ENCODE results near the gene F8A2. TPM values are rescaled to one million over a fixed set of nuclear protein-coding genes. Genes with fewer than 3 reads are reported as not detected.
"Not testable (repeated sequence)": the region's sequence is repeated elsewhere in the genome, so short reads cannot be mapped to it uniquely, and the experiment has no call there.

The F8A2 gene
- total RNA-seq: not detected

DNA sequence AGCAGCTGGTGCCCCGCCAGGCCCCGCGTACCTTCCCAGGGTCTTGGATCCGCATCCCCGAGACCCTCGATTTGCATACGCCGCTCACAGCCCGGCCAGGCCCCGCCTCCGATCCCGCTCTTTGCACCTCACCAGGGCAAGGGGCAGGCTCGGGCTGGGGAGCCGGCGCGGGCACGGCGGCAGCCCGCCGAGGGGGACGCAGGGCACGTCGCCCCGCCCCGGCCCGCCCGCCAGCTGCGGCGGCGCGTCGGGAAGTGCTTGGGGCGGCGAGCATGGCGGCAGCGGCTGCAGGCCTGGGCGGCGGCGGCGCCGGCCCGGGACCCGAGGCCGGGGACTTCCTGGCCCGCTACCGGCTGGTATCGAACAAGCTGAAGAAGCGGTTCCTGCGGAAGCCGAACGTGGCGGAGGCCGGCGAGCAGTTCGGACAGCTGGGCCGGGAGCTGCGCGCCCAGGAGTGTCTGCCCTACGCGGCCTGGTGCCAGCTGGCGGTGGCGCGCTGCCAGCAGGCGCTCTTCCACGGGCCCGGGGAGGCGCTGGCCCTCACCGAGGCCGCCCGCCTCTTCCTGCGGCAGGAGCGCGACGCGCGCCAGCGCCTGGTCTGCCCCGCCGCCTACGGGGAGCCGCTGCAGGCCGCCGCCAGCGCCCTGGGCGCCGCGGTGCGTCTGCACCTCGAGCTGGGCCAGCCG, at the start of gene F8A2:
F8A2 (plus strand) TSS at position 253 of the 686 bp plus-strand sequence; CDS start at position 273, 20 bp downstream.
- DNase-seq (ENCODE audit: low spot score in 2 of 2); H3K27me3 ChIP-seq; H3K27ac ChIP-seq; H3K4me1 ChIP-seq; H3K9me3 ChIP-seq; H3K4me3 ChIP-seq; intact Hi-C loops (cut with DNase I); H3K36me3 ChIP-seq: not testable (repeated sequence)

- intact Hi-C loops (cut with DNase I): no loop called here
- Histone ChIP-seq H3K27me3 (no peaks in the 10 kb centered on the region), H3K4me1 (no peaks in the 10 kb centered on the region), H3K9me3 (no peaks in the 10 kb centered on the region), H3K4me3 (peak overlapping the region; percentile 33 to 39), H3K27ac (peak overlapping the region in 1 of 2 donors; percentile 59), H3K36me3 (no peaks in the 10 kb centered on the region)
- TF ChIP-seq, protein P1, sequence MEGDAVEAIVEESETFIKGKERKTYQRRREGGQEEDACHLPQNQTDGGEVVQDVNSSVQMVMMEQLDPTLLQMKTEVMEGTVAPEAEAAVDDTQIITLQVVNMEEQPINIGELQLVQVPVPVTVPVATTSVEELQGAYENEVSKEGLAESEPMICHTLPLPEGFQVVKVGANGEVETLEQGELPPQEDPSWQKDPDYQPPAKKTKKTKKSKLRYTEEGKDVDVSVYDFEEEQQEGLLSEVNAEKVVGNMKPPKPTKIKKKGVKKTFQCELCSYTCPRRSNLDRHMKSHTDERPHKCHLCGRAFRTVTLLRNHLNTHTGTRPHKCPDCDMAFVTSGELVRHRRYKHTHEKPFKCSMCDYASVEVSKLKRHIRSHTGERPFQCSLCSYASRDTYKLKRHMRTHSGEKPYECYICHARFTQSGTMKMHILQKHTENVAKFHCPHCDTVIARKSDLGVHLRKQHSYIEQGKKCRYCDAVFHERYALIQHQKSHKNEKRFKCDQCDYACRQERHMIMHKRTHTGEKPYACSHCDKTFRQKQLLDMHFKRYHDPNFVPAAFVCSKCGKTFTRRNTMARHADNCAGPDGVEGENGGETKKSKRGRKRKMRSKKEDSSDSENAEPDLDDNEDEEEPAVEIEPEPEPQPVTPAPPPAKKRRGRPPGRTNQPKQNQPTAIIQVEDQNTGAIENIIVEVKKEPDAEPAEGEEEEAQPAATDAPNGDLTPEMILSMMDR (IDR thresholded peaks at IDR 0.05): no peak
- DNase-seq (ENCODE audit: low spot score in 2 of 2): no peak
Observed at GRCh38 chrX:155333544-155334100, 48.3 kb upstream of the F8A2 start.

DNA sequence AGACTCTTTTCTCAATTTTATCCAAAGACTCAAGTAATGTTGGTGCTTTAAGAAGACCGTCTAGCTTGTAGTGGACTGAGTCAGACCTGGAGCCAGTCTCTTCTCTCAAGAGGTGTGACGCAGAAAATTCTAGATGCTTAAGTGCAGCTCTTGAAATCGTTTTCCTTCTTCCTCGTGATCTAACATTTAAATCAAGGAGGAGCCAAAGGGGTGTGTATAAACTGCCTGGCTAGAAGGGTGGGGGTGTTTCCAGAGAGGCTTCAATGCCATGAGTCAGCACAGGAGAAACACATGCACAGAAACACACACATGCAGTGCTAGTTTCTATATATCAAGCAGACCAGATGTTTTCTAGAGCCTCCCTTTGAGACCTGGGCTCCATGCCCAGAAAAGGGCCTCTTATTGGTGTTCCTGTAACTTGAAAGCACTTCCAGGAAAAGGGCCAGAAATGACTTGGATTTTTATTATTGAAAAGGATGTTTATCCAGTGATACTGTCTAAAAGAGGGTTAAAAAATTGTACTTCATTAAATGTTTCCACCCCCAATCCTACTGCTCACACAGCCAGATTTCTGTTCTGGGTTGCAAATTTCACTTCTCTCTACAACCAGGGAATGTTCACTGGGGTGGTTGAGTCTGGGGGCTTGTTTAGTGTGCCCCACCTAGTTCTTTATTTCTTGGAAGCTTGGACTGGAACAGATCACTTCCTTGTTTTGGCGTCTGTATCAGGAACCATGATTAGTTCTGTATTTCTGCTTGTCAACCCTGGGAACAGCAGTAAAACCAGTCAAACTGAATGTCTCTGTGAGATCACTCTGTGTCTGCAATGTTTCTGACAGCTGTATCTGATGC, 47.2 kb upstream of the F8A2 start, which contains the start of gene CLIC2:
CLIC2 (minus strand) TSS at position 129 of the 851 bp plus-strand sequence. CDS start 187 bp downstream, outside the sequence.
- H3K36me3 ChIP-seq: no peaks in the 10 kb centered on the region
- H3K4me1 ChIP-seq: no peaks in the 10 kb centered on the region
- intact Hi-C loops (cut with DNase I): no loop called here
- DNase-seq (ENCODE audit: low spot score in 2 of 2): no peak
- H3K9me3 ChIP-seq: no peaks in the 10 kb centered on the region
- TF ChIP-seq, protein P1 (IDR thresholded peaks at IDR 0.05): no peak
- H3K27ac ChIP-seq: peak within 1 kb of the TSS in 1 of 2 donors; percentile 59
- no peaks in the 10 kb centered on the region for H3K27me3 ChIP-seq
- peak within 1 kb of the TSS; percentile 33 to 39 for H3K4me3 ChIP-seq

DNA sequence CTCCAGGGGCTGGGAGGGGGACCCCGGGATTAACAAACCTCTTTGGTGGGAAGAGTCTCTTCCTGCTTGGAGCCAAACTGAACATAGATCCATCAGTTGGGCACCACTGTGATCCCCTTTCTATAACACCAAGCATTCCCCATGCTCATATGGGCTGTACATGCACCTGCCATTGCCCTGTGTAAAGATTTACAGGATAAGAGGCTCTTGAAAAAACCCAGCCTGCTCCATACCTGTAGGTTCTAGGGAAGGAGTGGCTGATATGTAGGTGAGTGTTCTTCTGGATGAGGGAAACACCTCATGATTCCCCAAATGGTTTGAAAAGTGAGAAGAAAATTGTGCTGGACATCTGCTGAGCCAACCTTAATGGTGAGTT, 46.6 kb upstream of the F8A2 start:
- H3K9me3 ChIP-seq; intact Hi-C loops (cut with DNase I); H3K4me1 ChIP-seq; DNase-seq (ENCODE audit: low spot score in 2 of 2); H3K27ac ChIP-seq; H3K4me3 ChIP-seq; H3K27me3 ChIP-seq; H3K36me3 ChIP-seq: not testable (repeated sequence)

- H3K27ac ChIP-seq; DNase-seq (ENCODE audit: low spot score in 2 of 2); intact Hi-C loops (cut with DNase I); H3K4me3 ChIP-seq; H3K4me1 ChIP-seq; H3K36me3 ChIP-seq; H3K9me3 ChIP-seq; H3K27me3 ChIP-seq: not testable (repeated sequence)
Observed at GRCh38 chrX:155345689-155346088, 36.2 kb upstream of the F8A2 start.

DNA sequence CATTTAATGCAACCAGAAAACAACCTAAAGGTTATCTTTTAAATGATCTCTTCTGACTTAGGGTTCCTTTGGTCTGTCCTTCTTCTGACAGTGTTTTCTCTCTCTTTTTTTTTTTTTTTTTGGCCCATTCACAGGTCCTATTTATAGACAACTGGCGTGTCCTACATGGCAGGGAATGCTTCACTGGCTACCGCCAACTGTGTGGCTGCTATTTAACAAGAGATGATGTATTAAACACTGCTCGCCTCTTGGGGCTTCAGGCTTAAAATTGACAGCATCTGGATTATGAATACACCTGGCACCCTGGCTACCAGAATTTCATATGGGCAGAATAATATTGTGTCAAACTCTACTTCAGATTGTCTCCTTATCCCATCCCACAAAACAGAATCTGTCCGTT, 32.4 kb upstream of the F8A2 start:
- H3K4me1 ChIP-seq; DNase-seq (ENCODE audit: low spot score in 2 of 2); intact Hi-C loops (cut with DNase I); H3K9me3 ChIP-seq; H3K36me3 ChIP-seq; H3K27me3 ChIP-seq; H3K27ac ChIP-seq; H3K4me3 ChIP-seq: not testable (repeated sequence)

DNA sequence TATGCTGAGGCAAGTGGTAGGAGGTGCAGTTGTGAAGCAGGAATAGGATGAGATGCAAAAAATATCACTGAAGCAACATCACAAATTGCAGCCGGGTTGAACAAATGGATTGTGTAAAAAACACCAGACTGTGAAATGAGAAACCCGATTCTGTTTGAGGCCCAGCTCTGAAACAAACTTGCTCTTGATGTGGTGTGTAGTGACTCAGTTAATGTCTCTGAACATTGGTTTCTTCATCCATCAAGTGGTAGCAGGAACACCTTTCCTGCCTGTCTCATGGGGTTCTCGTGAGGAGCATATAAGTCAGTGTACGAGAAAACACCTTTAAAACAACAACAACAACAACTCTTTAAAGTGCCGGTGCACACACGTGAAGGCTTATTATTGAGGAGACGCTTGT, 18.2 kb upstream of the F8A2 start:
- H3K27me3 ChIP-seq; H3K36me3 ChIP-seq; H3K4me1 ChIP-seq; DNase-seq (ENCODE audit: low spot score in 2 of 2); H3K9me3 ChIP-seq; H3K4me3 ChIP-seq; H3K27ac ChIP-seq; intact Hi-C loops (cut with DNase I): not testable (repeated sequence)

GRCh38 chrX:155373777-155374458, 8.0 kb upstream of the F8A2 start:
- H3K4me3 ChIP-seq; H3K9me3 ChIP-seq; H3K4me1 ChIP-seq; H3K27me3 ChIP-seq; DNase-seq (ENCODE audit: low spot score in 2 of 2); H3K27ac ChIP-seq; H3K36me3 ChIP-seq; intact Hi-C loops (cut with DNase I): not testable (repeated sequence)

- intact Hi-C loops (cut with DNase I); H3K9me3 ChIP-seq; H3K27me3 ChIP-seq; H3K4me3 ChIP-seq; DNase-seq (ENCODE audit: low spot score in 2 of 2); H3K4me1 ChIP-seq; H3K27ac ChIP-seq; H3K36me3 ChIP-seq: not testable (repeated sequence)
Observed at GRCh38 chrX:155379802-155380201, 2.1 kb upstream of the F8A2 start.

- H3K4me1 ChIP-seq; intact Hi-C loops (cut with DNase I); H3K27ac ChIP-seq; DNase-seq (ENCODE audit: low spot score in 2 of 2); H3K36me3 ChIP-seq; H3K4me3 ChIP-seq; H3K9me3 ChIP-seq; H3K27me3 ChIP-seq: not testable (repeated sequence)
Observed at GRCh38 chrX:155382529-155382967, 653 bp downstream of the F8A2 start.
